GM18520 (cell line): ENCODE data around the gene WDR45B.

ENCODE experiments used
- ATAC-seq: cut with Tn5 transposase; IDR thresholded peaks from one replicate; pipeline ENCODE4 v1.9.1; 2021; ENCODE audit not compliant: unreplicated experiment

Gene WDR45B

DNA sequence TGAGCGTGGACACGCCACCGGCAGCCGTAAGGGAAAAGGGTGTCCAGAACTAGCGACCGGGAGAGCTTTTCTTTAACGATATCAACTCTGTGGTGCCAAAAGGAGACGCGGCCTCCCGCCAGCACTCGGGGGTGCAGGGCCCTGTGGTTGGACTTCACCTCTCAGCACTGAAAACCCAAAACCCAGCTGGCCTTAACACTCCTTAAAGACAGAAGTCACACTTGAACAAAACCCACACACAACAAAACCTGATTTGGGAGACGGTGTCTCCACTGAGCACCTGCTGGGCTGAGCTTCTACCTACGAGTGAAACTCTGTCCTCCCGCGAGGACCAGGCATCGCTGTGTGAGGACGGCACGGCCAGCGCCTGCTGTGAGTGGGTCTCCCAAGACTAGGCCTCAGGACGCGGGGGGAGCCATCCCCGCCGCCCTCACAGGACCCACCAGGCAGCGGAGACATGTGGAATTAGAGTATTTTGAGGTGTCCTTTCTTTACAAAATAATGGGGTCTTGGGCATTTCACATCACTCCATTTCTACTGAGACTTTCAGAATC lies 46.7 kb downstream of the WDR45B start:
- ATAC-seq, result no peak

DNA sequence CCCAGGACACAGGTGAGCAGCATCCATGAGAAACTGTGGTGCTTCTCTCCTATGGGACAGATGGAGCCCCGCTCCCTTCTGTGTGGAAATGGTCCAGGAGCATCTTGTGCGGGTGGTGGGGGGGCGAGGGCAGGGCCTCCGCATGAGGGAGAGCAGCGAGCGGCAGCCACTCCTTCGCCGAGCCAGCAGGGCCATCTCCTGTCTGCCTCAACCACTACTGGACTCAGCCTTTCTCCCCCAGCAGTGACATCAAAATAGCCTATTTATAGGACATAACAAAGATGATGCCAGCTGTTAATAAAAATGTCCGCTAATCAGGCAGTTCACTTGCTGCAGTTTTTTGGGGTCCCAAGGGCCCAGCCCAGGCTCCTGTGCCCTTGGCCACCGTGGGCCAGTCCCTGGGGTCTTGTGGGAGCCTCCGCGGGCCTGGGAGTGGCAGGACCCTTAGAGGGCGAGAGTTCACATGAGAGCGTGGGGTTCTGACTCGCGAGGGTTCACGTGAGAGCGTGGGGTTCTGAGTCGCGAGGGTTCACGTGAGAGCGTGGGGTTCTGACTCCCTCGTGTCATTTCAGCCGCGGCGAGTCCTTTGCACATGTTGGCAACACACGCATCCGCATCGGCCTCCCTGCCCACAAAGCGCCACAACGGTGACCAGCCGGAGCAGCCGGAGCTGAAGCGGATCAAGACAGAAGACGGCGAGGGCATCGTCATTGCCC lies 47.4 kb downstream of the WDR45B start:
- ATAC-seq, result no peak

- no peak for ATAC-seq
Measured at GRCh38 chr17:82599674-82600661, 48.3 kb downstream of the WDR45B start.

DNA sequence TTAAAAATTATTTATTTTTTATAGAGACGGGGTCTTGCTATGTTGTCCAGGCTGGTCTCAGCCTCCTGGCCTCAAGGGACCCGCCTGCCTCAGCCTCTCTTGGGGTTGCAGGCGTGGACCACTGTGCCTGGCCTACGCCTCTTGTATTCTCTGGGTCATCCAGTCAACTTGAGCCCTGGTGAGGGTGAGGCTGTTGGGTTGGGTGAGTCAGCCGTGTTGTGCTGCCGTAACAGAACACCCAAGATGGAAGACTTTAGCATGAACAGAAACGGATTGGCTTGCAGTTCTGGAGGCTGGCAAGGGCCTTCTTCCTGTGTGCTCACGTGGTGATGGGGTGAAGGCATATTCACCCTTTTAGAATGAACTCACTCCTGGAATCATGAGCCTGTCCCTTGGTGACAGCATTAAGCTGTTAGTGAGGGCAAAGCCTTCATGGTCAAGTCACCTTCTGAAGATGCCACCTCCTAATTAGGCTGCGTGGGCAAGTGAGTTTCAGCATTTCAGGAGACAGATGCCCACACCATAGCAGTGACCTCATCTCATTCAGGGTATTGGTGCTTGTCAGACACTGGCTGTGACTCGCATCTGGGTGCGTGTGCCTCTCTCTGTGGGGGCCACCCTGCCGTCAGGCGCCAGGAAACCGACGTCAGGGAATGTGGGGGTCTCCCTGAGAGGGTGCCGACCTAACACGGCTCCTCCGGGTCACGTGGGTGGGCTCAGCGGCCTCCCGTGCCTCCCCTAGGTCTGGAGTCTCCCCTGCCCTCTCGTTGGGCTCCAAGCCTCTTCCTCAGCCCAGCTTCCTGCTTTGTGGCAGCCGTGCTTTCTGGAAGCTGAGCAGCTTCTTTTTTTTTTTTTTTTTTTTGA lies 49.8 kb downstream of the WDR45B start:
- no peak for ATAC-seq

DNA sequence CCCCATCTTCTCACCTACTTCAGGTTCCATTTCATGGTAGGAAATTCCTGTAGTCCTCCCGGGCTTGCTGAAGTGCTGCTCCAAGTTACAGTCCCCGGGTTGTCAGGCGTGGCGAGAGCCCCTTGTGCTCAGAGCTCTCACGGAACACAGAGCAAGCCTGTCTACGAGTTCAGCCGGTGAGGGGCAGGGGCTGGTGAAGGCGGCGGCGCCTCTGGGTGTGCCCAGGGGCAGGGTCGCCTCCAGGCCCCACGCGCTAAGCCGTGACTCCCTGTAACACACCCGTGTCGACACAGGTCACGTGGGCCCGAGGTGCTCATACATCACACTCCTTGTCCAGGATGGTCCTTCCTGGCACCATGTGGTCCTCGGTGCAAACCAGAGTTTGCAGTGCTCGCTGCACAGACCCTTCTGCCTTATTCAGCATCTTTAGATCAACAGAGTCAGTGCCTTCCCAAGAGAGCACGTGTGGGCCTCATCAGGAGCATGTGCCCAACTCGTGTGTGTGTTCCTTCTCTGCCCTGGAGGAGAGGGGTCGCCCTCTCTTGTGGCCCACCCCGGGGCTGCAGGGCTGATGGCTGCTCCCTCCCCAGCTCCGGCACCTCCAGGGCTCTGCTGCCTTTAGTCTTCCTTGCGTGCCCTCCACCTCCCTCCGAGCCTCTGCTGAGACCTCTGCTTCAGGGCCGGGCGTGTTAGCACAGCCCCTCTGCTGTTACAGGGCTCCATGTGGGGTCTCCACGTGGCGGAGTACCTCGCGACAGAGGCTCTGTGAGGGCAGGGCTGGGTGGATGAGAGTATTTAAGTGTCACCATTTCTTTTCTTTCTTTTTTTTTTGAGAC lies 51.2 kb downstream of the WDR45B start:
- ATAC-seq, result no peak

DNA sequence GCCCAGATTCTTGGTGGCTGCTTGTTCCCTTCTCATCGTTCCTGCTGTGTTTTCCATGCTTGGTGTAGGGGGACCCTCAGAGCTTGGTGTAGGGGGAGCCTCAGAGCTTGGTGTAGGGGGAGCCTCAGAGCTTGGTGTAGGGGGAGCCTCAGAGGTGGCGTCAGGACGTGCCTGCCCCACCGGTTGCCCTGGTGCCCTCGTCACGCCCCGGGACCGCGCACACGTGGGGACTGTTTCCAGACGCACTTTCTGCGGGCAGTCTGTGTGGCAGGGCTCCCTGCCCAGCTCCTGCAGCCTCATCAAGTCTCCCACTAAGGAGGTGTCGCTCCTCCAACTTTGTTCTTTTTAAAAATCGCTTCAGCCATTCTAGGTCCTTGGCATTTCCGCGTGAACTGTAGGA lies 51.9 kb downstream of the WDR45B start:
- no peak for ATAC-seq

GRCh38 chr17:82595893-82596292 lies 52.4 kb downstream of the WDR45B start:
- no peak for ATAC-seq

DNA sequence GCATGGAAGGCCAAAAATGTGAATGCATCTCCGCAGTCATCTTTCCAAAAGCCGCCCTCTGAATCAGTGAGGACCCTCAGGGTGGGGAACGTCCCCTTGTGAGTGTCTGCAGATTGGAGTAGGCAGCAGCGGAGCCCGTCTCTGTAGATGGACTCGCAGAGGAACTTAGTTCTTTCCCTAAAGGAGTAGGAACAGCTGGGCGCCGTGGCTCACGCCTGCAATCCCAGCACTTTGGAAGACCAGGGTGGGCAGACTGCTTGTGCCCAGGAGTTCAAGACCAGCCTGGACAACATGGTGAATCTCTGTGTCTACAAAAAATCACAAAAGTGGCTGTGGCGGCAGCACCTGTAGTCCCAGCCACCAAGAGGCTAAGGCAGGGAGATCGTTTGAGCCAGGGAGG lies 53.7 kb downstream of the WDR45B start:
- ATAC-seq, result no peak

DNA sequence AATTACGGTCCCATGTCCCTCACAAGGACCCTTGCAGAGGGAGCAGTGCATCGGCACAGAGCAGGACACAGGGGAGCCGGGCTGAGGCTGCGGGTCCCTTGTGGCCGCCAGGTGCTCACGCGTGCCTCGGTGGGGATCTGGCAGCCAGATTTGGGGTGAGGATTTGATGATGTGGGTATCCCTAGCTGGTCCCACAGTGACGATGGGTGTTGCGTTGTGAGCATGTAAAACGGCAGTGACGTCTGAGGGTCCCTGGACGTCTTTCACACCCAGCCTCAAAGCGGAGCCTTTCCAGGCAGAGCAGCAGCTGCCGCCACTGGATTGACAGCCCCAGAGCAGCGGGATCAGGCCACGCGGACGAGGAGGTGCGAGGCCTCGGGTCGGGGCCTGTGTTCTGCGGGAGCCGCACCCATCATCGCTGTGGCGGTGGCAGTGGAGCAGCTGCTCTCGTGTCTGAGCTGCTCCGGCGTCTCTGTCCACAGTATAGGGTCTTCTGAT lies 54.6 kb downstream of the WDR45B start:
- ATAC-seq, result no peak

DNA sequence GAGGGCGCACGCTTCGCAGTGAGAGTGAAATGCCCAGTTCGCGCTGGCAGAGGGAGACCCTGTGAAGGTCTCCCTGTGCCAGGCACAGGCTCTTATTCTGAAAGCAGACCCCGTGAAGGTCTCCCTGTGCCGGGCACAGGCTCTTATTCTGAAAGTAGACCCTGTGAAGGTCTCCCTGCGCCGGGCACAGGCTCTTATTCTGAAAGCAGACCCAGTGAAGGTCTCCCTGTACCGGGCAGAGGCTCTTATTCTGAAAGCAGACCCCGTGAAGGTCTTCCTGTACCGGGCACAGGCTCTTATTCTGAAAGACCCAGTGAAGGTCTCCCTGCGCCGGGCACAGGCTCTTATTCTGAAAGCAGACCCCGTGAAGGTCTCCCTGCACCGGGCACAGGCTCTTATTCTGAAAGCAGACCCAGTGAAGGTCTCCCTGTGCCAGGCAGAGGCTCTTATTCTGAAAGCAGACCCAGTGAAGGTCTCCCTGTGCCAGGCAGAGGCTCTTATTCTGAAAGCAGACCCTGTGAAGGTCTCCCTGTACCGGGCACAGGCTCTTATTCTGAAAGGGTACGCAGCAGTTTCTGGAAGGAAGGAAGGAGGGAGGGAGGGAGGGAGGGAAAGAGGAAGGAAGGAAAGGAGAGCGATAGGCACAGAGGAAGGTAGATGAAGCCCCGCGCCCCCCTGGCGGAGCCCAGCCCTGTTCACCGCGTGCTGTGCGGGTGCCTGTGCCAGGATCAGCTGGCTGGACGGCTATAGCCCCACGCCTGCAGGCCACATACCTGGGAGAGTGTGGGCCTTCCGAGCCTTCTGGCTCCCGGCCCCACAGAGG lies 55.3 kb downstream of the WDR45B start:
- no peak for ATAC-seq

DNA sequence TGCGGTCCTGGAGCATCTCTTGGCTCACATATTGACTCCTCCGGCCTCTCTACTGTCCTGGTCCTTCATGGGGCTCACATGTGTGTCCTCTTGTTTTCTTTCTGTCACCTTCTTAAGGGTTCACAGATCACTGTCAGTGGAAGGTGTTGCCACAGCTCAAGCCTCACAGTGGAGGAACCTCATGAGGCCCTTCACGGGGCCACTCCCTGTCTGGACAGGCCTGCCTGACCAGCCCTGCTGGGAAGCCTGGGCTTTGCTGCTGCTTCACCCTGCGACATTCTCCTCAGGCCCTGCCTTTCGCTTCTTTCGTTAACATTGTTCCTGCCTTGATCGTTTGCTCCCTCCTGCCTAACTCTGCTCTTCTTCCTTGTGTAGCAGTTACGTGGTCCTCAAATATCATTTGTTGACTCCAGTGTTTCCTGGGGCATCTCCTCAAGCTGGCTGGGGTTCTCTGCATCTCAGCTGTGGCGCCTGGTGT lies 55.9 kb downstream of the WDR45B start:
- no peak for ATAC-seq

DNA sequence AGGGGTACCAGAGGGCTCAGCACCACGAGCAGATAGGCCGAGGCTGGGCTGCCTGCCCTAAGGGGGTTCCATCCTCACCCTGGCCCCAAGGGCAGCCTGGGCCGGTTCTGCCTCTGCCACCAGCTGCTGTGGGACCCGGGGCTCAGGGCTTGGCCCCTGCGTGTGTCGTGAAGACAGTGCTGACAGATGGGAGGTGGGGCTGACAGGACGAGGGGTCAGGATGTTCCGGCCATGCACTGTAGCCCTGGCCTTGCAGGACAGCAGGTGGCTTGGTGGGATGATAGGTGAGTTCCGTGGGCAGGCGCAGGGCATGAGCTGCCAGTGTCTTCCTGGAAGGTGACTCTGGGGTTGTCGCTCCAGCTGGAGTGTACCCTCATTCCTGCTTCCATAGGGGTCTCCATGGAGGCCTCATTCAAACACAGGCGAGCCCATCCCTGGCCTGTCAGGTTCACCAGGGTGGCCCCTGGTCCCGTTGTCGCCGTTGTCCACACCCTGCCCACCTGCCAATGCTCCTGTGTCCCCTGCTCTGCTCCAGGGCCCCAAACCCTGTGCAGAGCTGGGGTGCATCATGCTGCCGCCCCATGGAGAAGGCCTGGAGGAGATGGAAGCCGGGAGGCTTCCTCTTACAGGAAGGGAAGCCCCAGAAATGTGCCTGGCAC lies 57.2 kb downstream of the WDR45B start:
- ATAC-seq, result no peak

DNA sequence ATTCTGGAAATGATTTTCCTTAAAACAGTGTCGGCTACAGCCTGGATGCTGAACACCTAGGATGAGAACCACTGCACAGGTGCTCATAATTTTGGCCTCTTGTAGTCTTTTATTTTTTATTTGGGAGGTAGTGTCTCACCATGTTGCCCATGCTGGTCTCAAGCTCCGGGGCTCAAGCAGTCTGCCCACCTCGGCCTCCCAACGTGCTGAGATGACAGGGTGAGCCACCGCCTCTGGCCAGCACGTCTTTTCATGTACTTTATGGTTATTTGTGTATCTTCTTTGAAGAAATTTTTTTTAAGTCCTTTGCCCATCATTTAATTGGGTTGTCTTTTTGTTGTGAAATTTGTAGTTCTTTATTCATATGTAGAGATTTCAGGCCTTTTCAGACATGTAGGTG lies 58.0 kb downstream of the WDR45B start:
- ATAC-seq, result no peak

GRCh38 chr17:82589851-82590180 lies 58.4 kb downstream of the WDR45B start:
- ATAC-seq, result no peak

DNA sequence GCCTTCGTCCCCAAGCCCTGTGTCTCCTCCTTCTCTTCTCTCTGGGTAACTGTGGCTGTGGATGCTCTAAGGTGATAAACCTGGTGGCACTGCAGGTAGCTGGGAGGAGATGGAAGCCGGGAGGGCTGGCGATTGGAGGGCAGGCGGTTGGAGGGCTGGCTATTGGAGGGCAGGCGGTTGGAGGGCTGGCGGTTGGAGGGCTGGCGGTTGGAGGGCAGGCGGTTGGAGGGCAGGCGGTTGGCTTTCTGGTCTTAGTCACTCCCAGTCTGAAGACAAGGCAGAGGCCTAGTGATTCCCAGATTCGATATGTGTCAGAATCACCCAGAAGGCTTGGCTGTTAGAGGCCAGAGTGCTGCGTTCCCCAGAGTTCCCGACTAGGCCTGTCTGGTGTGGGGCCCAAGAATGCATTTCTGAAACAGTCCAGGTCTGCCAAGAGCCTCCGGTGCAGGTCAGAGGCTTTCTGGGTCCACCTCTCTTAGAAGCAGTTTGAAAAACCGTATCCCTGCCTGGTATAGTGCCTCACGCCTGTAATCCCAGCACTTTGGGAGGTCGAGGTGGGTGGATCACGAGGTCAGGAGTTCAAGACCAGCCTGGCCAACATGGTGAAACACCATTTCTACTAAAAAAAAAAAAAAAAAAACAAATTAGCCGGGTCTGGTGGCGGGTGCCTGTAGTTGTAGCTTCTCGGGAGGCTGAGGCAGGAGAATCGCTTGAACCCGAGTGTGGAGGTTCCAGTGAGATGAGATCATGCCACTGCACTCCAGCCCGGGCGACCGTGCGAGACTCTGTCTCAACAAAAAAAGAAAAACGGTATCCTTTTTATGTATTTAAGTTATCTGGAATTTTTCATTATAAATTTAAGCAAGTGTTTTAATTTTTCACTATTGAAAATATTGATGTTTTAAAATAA lies 59.7 kb downstream of the WDR45B start:
- ATAC-seq, result no peak

GRCh38 chr17:82587234-82588086 lies 60.8 kb downstream of the WDR45B start:
- ATAC-seq, result no peak
